PC-9 (cell line): ENCODE results near the gene TMEM131L. TPM values are rescaled to one million over a fixed set of nuclear protein-coding genes. Genes with fewer than 3 reads are reported as not detected.

Source experiments
- BruUV-seq: library from RNA; stranded (reverse); fragments of 400-500 nt; replicated peaks from 2 replicates; lab custom pipeline; 2021; lab: Mats Ljungman, UMichigan
- CTCF ChIA-PET: fragments of 300-600 bp; sonication (Branson Sonifier 250); formaldehyde crosslinking; loops from one replicate; lab custom pipeline; 2022; ENCODE audit warnings: antibody characterized with exemption; lab: Charles Lee
- POLR2A ChIA-PET: fragments of 300-600 bp; sonication (Branson Sonifier 250); formaldehyde crosslinking; loops from one replicate; lab custom pipeline; 2022; ENCODE audit warnings: antibody characterized with exemption; ENCODE audit not compliant: unreplicated experiment; lab: Charles Lee
- DNase-seq, 2 experiments: peaks; one replicate each; pipeline versions ENCODE4 v3.0.0 to v3.0.0-alpha.2; 2015 to 2022; ENCODE audit warnings: mixed read lengths in 1 of 2
- H2AFZ ChIP-seq: fragments of 200-600 bp; sonication (generic); 2 replicates; pipeline ENCODE4 v1.8.1; 2017; ENCODE audit warnings: antibody characterized with exemption
- H3F3A ChIP-seq: fragments of 200-600 bp; sonication (generic); 2 replicates; pipeline ENCODE4 v1.8.1; 2017; ENCODE audit warnings: antibody characterized with exemption, mild to moderate bottlenecking, low read depth; ENCODE audit not compliant: insufficient read depth
- H3K27ac ChIP-seq: fragments of 200-600 bp; sonication (generic); 2 replicates; pipeline ENCODE4 v1.6.1; 2016; ENCODE audit warnings: mixed run types
- H3K27me3 ChIP-seq: fragments of 200-600 bp; sonication (generic); 2 replicates; pipeline ENCODE4 v1.6.1; 2016; ENCODE audit warnings: low read depth, mixed run types; ENCODE audit not compliant: insufficient read depth
- H3K36me3 ChIP-seq: fragments of 200-600 bp; sonication (generic); 2 replicates; pipeline ENCODE4 v1.6.1; 2016; ENCODE audit warnings: low read depth, mixed run types
- H3K4me1 ChIP-seq: fragments of 200-600 bp; sonication (generic); replicated peaks from 2 replicates; pipeline ENCODE4 v1.6.1; 2016; ENCODE audit warnings: mixed run types; ENCODE audit not compliant: insufficient read depth
- H3K4me2 ChIP-seq: fragments of 200-600 bp; sonication (generic); 2 replicates; pipeline ENCODE4 v1.6.1; 2017; ENCODE audit warnings: mixed run types
- H3K4me3 ChIP-seq: fragments of 200-600 bp; sonication (generic); 2 replicates; pipeline ENCODE4 v1.6.1; 2016; ENCODE audit warnings: mixed run types
- H3K79me2 ChIP-seq: fragments of 200-600 bp; sonication (generic); 2 replicates; pipeline ENCODE4 v1.6.1; 2017; ENCODE audit warnings: low read depth, mixed run types
- H3K9me2 ChIP-seq: fragments of 200-600 bp; sonication (generic); 2 replicates; pipeline ENCODE4 v1.8.1; 2017; ENCODE audit warnings: mild to moderate bottlenecking; ENCODE audit not compliant: insufficient read depth
- H3K9me3 ChIP-seq: fragments of 200-600 bp; sonication (generic); 2 replicates; pipeline ENCODE4 v1.8.1; 2016; ENCODE audit warnings: low read depth; ENCODE audit not compliant: insufficient read depth
- H4K20me1 ChIP-seq: fragments of 200-600 bp; sonication (generic); 2 replicates; pipeline ENCODE4 v1.8.1; 2017; ENCODE audit not compliant: insufficient read depth
- CTCF ChIP-seq: fragments of 200-600 bp; sonication (generic); conservative IDR thresholded peaks from 2 replicates; pipeline ENCODE4 v1.6.1; 2017; ENCODE audit warnings: mixed run types, antibody characterized with exemption, mild to moderate bottlenecking, moderate library complexity
- EZH2 ChIP-seq: fragments of 200-600 bp; sonication (generic); IDR thresholded peaks from 2 replicates; pipeline ENCODE4 v1.8.0; 2017; ENCODE audit warnings: antibody characterized with exemption, low read depth
- intact Hi-C: fragments of 100-400 bp; cut with micrococcal nuclease; formaldehyde crosslinking; loops from one replicate; pipeline ENCODE4 v1.10.0; 2022; ENCODE audit not compliant: unreplicated experiment
- total RNA-seq: library from RNA; stranded (reverse); gene quantifications from 2 replicates; pipeline ENCODE4 v1.2.3, GENCODE V29; 2021

TMEM131L gene
- total RNA-seq, 1 experiment from 2014 or later = 3.8 TPM

GRCh38 chr4:153582954-153583702 is 117.0 kb downstream of the TMEM131L start:
- no peak overlapping the region for H2AFZ ChIP-seq
- TF ChIP-seq CTCF (no peak), EZH2 (no peak)
- no peaks in the 10 kb centered on the region for H3K4me1 ChIP-seq
- H4K20me1 ChIP-seq = no peaks in the 10 kb centered on the region
- H3K79me2 ChIP-seq = no peaks in the 10 kb centered on the region
- H3K4me3 ChIP-seq = no peak overlapping the region
- H3K36me3 ChIP-seq = no peaks in the 10 kb centered on the region
- H3K9me3 ChIP-seq = no peaks in the 10 kb centered on the region
- no peaks in the 10 kb centered on the region for H3K9me2 ChIP-seq
- POLR2A ChIA-PET = interaction anchor here (0.6 kb wide), 1 partner anchor 182 kb away, joined by 7 read pairs; no protein-coding TSS in a partner anchor
- no peaks in the 10 kb centered on the region for H3K27me3 ChIP-seq
- BruUV-seq = no TSS peak
- CTCF ChIA-PET = no interaction called here
- no peaks in the 10 kb centered on the region for H3F3A ChIP-seq
- H3K4me2 ChIP-seq = no peak overlapping the region
- DNase-seq = no peak
- no peak overlapping the region for H3K27ac ChIP-seq
- intact Hi-C loops = no loop called here

- H3K27ac ChIP-seq = no peak overlapping the region
- TF ChIP-seq EZH2 (no peak), CTCF (no peak)
- H3K4me1 ChIP-seq = no peaks in the 10 kb centered on the region
- no peaks in the 10 kb centered on the region for H3K36me3 ChIP-seq
- DNase-seq = no peak
- H3K79me2 ChIP-seq = no peaks in the 10 kb centered on the region
- H3K9me2 ChIP-seq = no peaks in the 10 kb centered on the region
- no peaks in the 10 kb centered on the region for H3K27me3 ChIP-seq
- no peak overlapping the region for H3K4me3 ChIP-seq
- ChIA-PET POLR2A (no interaction called here), CTCF (interaction anchor here (0.6 kb wide), 1 partner anchor 58 kb away, joined by 3 read pairs; no protein-coding TSS in a partner anchor)
- H3F3A ChIP-seq = no peaks in the 10 kb centered on the region
- BruUV-seq = no TSS peak
- H4K20me1 ChIP-seq = no peaks in the 10 kb centered on the region
- no peak overlapping the region for H2AFZ ChIP-seq
- H3K9me3 ChIP-seq = no peaks in the 10 kb centered on the region
- H3K4me2 ChIP-seq = no peak overlapping the region
- intact Hi-C loops = no loop called here
These were observed 118.9 kb downstream of the TMEM131L start for GRCh38 chr4:153585026-153585425.

- POLR2A ChIA-PET = no interaction called here
- Histone ChIP-seq H3K27me3 (no peaks in the 10 kb centered on the region), H3K4me3 (no peak overlapping the region), H3K4me2 (no peak overlapping the region), H4K20me1 (no peaks in the 10 kb centered on the region), H2AFZ (no peak overlapping the region), H3K27ac (no peak overlapping the region), H3K79me2 (no peaks in the 10 kb centered on the region), H3K4me1 (no peaks in the 10 kb centered on the region), H3K9me2 (no peaks in the 10 kb centered on the region), H3K36me3 (no peaks in the 10 kb centered on the region), H3F3A (no peaks in the 10 kb centered on the region), H3K9me3 (no peaks in the 10 kb centered on the region)
- CTCF ChIA-PET = no interaction called here
- intact Hi-C loops = no loop called here
- no TSS peak for BruUV-seq
- DNase-seq = no peak
- TF ChIP-seq EZH2 = no peak
- no peak for TF ChIP-seq CTCF
These were observed 123.8 kb downstream of the TMEM131L start for GRCh38 chr4:153589703-153590595.
